Omental fat pad (tissue), 4 donors: ENCODE measurements around the gene XPNPEP2. TPM values are rescaled to one million over a fixed set of nuclear protein-coding genes. Genes with fewer than 3 reads are reported as not detected.

Experiments used
- ATAC-seq: fragments of 150-250 bp; one replicate; pipeline ENCODE4 v1.9.1; 2016; ENCODE audit warnings: mild to moderate bottlenecking, moderate library complexity; ENCODE audit not compliant: low FRiP score
- DNase-seq: peaks from one replicate; pipeline ENCODE4 v3.0.0-alpha.2; 2019; ENCODE audit warnings: low spot score
- CTCF ChIP-seq, 3 donors: fragments of 450-650 bp; IDR thresholded peaks; one replicate each; pipeline ENCODE4 v1.5.1; 2016 to 2017; ENCODE audit warnings: antibody characterized with exemption in 3 of 3, mild to moderate bottlenecking in 3 of 3, moderate library complexity in 2 of 3
- total RNA-seq, 4 donors: library from RNA; depleted of rRNA; stranded (reverse); fragments of >200 nt; gene quantifications; one replicate each; pipeline ENCODE4 v1.1.0, GENCODE V29; 2016

The XPNPEP2 gene
- total RNA-seq, 4 donors from 2014 or later: 2.4 to 7.8 (median 5.3) TPM

DNA sequence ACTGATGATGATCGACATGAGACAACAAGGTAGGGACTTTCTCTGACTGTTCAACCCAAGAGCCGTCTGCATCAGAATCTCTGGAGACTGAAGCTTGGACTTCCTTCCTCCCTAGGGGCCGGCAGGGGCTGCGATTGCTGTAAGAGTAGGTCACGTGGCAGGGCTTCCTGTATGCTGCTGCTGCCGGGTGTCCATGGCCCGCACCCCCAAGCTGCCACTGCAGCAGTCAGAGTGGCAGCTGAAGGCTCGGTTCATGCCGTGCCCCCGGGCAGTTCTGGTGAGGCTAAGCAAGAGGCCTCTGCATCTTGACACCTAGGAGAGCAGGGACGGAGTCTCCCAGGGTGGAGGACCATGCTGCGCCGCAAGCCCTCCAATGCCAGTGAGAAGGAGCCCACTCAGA, 41.0 kb downstream of the XPNPEP2 start, which contains the start of gene SASH3:
Gene SASH3 (plus strand): TSS at position 203 of the 400 bp plus-strand sequence. CDS start 149 bp downstream, at position 352.
- no peak for TF ChIP-seq CTCF (IDR thresholded peaks at IDR 0.05)
- no peak for DNase-seq
- no peak for ATAC-seq

DNA sequence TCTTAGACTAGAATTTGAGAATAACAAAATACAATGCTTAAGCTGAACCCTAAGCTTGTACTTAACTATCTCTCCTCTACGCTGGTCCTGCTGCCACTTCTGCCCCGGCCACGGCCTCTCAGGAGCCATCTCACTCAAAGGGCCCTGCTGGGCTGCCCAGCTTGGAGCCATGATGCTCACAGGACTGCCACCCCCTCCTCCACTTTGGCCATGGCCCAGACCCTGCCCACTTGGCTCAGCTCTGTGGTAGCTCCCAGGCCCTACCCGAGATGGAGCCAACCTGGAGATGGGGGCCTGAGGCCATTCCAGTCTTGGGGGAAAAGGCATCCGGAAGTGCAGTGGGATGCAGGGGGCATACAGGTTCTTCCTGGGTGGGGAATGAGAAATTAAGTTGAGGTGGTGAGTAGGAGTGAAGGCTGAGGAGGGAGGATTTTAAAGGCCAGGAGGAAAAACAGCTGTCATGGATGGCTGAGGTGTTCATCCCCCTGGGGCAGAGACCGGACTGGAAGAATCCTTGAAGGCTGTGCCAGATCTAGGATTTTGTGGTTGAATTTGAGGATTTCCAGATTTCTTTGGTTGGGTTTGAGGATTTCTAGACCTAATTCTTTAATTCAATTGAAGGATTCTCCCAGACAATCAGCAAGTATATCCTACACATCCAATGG, 41.8 kb downstream of the XPNPEP2 start:
- ATAC-seq (no peak), DNase-seq (no peak)
- TF ChIP-seq CTCF (IDR thresholded peaks at IDR 0.05): no peak

DNA sequence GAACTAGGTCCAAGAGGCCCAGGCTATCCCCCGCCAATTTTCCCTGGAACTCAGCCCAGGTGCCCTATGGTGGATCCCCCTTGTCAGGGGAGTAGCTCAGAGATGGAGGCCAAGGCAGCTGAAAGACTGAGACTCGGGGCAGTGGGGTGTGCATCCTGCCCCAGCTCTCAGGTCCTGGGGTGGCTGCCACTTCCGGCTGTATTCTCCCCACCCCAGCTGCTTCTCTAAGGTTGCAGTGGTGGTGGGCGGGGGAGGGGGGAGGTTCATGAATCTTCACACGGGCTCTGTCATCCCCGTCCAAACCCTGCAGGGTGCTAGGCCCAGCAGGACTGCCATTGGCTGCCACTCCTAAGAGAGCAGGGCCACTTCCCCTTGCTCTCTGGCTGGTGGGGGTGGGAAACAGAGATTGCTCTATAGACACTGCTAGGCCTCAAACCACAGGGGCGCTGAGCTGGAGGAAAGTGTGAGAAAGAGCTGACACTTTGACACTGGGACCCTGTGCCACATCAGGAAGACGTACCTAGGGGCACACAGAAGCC, 42.4 kb downstream of the XPNPEP2 start:
- peak; percentile 35 for ATAC-seq
- no peak for DNase-seq
- TF ChIP-seq CTCF (IDR thresholded peaks at IDR 0.05): no peak

DNA sequence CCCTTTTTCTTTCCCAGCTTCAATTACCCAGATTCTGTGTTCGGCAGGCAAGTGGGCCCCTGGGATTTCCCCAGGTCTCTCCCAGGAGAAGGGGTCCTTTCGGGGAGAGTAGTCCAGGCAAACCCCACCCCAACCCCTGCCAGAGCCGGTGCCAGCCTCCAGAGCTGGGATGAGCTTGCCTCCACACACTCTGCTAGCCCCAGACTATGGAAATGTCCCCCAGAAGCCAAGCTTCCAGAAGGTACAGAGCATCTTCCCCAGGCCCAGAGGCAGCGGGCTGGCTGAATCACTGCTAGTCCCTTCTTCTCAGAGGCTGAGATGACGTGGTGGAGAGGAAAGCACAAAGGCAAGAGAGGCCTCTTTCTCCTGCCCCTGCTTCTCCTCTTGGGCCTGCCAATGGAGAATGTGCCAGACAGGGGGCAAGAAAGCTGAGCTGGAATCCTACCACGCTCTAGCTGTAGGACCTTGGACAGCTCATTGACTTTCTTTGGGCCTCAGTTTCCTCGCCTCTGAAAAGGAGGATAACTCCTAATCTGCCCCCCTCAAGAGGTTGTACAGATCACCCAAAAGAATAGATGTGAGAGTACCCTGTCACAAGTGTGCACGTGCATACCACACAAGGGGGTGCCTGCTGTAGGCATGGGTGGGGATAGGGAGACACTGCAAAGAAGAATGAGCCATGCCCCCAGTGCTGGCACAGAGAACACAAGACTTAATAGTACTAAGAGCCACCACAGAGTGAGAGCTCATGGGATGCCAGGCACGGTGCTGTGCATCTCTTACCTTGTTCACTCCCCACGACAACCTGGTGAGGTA, 43.1 kb downstream of the XPNPEP2 start:
- no peak for TF ChIP-seq CTCF (IDR thresholded peaks at IDR 0.05)
- DNase-seq (no peak), ATAC-seq (no peak)

GRCh38 chrX:129782706-129783105, 43.9 kb downstream of the XPNPEP2 start:
- TF ChIP-seq CTCF (IDR thresholded peaks at IDR 0.05): no peak
- DNase-seq: no peak

GRCh38 chrX:129783291-129783713, 44.5 kb downstream of the XPNPEP2 start:
- no peak for TF ChIP-seq CTCF (IDR thresholded peaks at IDR 0.05)
- no peak for DNase-seq
- no peak for ATAC-seq

More at GRCh38 chrX:129782706-129783105, 43.9 kb downstream of the XPNPEP2 start:
- peak; percentile 25 for ATAC-seq
